ENCODE data around the gene POPDC3. TPM values are rescaled to one million over a fixed set of nuclear protein-coding genes. Genes with fewer than 3 reads are reported as not detected.

POPDC3 gene
- total RNA-seq, 4 donors from 2014 or later = 1.5 TPM; not detected in 3

GRCh38 chr6:105204331-105204730 is 24.5 kb upstream of the POPDC3 start:
- H3K4me3 ChIP-seq = no peak overlapping the region
- no peaks in the 10 kb centered on the region for H3K9me3 ChIP-seq
- TF ChIP-seq CTCF (IDR thresholded peaks at IDR 0.05) (no peak), EP300 (IDR thresholded peaks at IDR 0.05) (no peak), POLR2A (IDR thresholded peaks at IDR 0.05) (no peak), POLR2AphosphoS5 (IDR thresholded peaks at IDR 0.05) (no peak)
- no peaks in the 10 kb centered on the region for H3K36me3 ChIP-seq
- no peak overlapping the region for H3K27ac ChIP-seq
- 37 to 60% methylated on average over 1 of the region's 1 CpG for WGBS, 2 donors (ENCODE audit: low coverage in 1 of 2)
- H3K27me3 ChIP-seq = no peaks in the 10 kb centered on the region
- no peaks in the 10 kb centered on the region for H3K4me1 ChIP-seq
- ATAC-seq = no peak

- Histone ChIP-seq H3K4me1 (no peaks in the 10 kb centered on the region), H3K4me3 (no peak overlapping the region), H3K27me3 (no peaks in the 10 kb centered on the region), H3K36me3 (no peaks in the 10 kb centered on the region), H3K9me3 (peaks cover 0 to 3% (median 0%) of the 10 kb centered on the region in 3 donors), H3K27ac (no peak overlapping the region)
- ATAC-seq = no peak
- TF ChIP-seq EP300 (IDR thresholded peaks at IDR 0.05) = no peak
- TF ChIP-seq CTCF (IDR thresholded peaks at IDR 0.05) = no peak
- no peak for TF ChIP-seq POLR2AphosphoS5 (IDR thresholded peaks at IDR 0.05)
- TF ChIP-seq POLR2A (IDR thresholded peaks at IDR 0.05) = no peak
- WGBS, 2 donors (ENCODE audit: low coverage in 1 of 2) = 66 to 74% methylated on average over 4 of the region's 4 CpGs
These were observed 22.7 kb upstream of the POPDC3 start for GRCh38 chr6:105202486-105202885.

GRCh38 chr6:105200133-105200730 is 20.4 kb upstream of the POPDC3 start:
- WGBS, 2 donors (ENCODE audit: low coverage in 1 of 2) = 59 to 64% methylated on average over 5 to 6 of the region's 6 CpGs
- TF ChIP-seq CTCF (IDR thresholded peaks at IDR 0.05) (no peak), EP300 (IDR thresholded peaks at IDR 0.05) (no peak), POLR2AphosphoS5 (IDR thresholded peaks at IDR 0.05) (no peak), POLR2A (IDR thresholded peaks at IDR 0.05) (no peak)
- ATAC-seq = no peak

GRCh38 chr6:105199711-105200110 is 19.9 kb upstream of the POPDC3 start:
- H3K9me3 ChIP-seq = peaks cover 0 to 7% (median 0%) of the 10 kb centered on the region in 3 donors
- TF ChIP-seq POLR2AphosphoS5 (IDR thresholded peaks at IDR 0.05) (no peak), POLR2A (IDR thresholded peaks at IDR 0.05) (no peak), CTCF (IDR thresholded peaks at IDR 0.05) (no peak), EP300 (IDR thresholded peaks at IDR 0.05) (no peak)
- 48 to 60% methylated on average over 1 to 6 of the region's 6 CpGs for WGBS, 2 donors (ENCODE audit: low coverage in 1 of 2)
- no peak overlapping the region for H3K27ac ChIP-seq
- no peaks in the 10 kb centered on the region for H3K27me3 ChIP-seq
- no peak overlapping the region for H3K4me3 ChIP-seq
- no peaks in the 10 kb centered on the region for H3K4me1 ChIP-seq
- H3K36me3 ChIP-seq = no peaks in the 10 kb centered on the region
- ATAC-seq = no peak

More at GRCh38 chr6:105200133-105200730, 20.4 kb upstream of the POPDC3 start:
- Histone ChIP-seq H3K9me3 (peaks cover 0 to 7% (median 0%) of the 10 kb centered on the region in 3 donors), H3K36me3 (no peaks in the 10 kb centered on the region), H3K4me1 (no peaks in the 10 kb centered on the region), H3K4me3 (no peak overlapping the region), H3K27ac (no peak overlapping the region), H3K27me3 (no peaks in the 10 kb centered on the region)

- H3K9me3 ChIP-seq = peaks cover 0 to 7% (median 0%) of the 10 kb centered on the region in 3 donors
- WGBS, 2 donors (ENCODE audit: low coverage in 1 of 2) = 89 to 100% methylated on average over 2 of the region's 2 CpGs
- no peak overlapping the region for H3K27ac ChIP-seq
- no peaks in the 10 kb centered on the region for H3K4me1 ChIP-seq
- no peaks in the 10 kb centered on the region for H3K27me3 ChIP-seq
- ATAC-seq = no peak
- no peaks in the 10 kb centered on the region for H3K36me3 ChIP-seq
- no peak for TF ChIP-seq POLR2A (IDR thresholded peaks at IDR 0.05)
- no peak for TF ChIP-seq POLR2AphosphoS5 (IDR thresholded peaks at IDR 0.05)
- TF ChIP-seq CTCF (IDR thresholded peaks at IDR 0.05) = no peak
- TF ChIP-seq EP300 (IDR thresholded peaks at IDR 0.05) = no peak
- H3K4me3 ChIP-seq = no peak overlapping the region
These were observed 16.3 kb upstream of the POPDC3 start for GRCh38 chr6:105196076-105196475.
